Fibroblast of skin of left biceps (primary cell): Measurements from ENCODE around the gene SLC27A4.

Experiments used
- DNase-seq, 2 experiments: peaks; one replicate each; pipeline ENCODE4 v3.0.0-alpha.2; 2013; ENCODE audit warnings: low read depth in 2 of 2

Gene SLC27A4

GRCh38 chr9:128365525-128365924, 25.2 kb downstream of the SLC27A4 start:
- DNase-seq = no peak

- no peak for DNase-seq
Observed at GRCh38 chr9:128369024-128369706, 28.8 kb downstream of the SLC27A4 start.

DNA sequence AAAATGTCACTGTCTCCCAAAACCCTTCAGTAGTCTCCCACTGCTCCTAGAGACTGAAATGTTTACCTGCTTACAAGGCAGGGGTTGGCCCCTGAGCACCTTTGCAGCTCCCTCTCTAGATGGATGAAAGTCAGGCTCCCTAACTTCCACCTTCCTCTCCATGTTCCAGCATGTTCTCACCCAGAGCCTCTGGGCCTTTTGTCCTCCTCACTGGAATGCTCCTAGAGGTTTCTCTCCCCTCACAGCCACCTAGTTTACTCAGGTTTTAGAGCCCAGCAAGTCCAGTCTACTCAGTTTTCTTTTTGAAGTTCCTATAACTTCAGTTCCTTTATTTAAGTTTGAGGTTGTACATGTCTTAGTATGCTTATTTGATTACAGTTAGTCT, 30.0 kb downstream of the SLC27A4 start:
- no peak for DNase-seq

DNA sequence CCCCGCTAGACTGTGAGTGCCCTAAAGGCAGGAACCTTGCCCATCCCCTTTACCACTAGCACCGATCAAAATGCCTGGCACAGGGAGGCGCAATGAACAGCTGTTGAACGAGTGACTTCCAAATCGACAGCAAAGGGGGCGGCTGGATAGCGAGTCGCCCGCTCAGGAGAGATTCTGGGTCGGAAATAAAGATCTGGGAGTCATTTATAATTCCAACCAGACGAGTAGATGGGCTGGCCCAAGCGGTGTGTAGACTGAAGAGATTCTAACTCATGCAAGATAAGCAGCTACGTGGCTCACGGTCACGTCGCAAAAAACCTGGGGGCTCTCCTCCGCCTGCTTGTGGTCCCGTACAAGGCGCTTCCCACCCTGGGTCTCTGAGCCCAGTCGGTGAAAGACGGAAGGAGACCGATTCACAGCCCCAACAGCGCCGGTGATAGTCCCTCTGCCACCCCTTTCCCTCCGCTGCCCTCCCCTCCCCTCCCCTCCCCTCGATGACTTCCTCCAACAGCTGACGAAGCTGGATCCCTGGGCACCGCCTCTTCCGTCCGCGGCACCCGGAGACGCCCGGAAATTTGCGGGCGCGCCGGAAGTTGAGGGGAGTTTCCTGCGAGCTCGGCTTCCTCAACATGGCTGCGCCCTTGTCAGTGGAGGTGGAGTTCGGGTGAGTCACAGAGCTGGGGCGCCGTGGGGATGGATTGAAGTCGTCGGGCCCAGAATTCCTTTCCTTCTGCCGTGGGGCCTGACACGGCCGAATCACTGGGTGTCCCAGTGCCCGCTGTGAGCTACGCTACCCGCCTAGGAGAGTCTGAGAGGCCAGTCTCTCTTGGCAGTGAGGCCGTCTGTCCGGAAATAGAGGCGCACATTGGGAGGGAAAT, 30.7 kb downstream of the SLC27A4 start, which contains the start of gene URM1:
TSS of gene URM1 (plus strand) at position 623 of the 878 bp plus-strand sequence. CDS start at position 630, 7 bp downstream.
- peak; percentile 87 to 91 for DNase-seq

DNA sequence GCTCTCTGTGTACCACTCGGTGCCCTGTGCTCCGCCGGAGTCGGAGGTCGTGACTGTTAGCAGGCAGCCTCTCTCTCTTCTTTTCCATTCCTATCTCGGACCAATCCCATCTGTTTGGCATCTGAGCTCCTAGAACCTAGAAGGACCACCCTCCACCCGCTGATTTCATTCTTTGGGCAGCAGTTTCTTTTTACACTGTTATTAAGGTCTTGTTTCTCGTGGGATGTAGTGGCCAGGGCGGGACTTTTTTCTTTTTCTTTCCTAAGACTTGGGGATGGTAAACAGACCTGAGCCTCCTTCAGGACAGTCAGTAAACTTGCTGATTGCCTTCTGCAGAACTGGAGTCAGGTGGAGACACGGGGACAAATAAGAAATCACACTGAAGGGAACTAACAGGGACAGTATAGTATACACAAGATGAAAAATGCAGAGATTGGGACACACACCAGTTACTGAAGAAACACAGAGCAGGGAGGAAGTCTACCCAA, 31.3 kb downstream of the SLC27A4 start:
- no peak for DNase-seq

GRCh38 chr9:128372188-128372641, 31.9 kb downstream of the SLC27A4 start:
- DNase-seq = no peak

DNA sequence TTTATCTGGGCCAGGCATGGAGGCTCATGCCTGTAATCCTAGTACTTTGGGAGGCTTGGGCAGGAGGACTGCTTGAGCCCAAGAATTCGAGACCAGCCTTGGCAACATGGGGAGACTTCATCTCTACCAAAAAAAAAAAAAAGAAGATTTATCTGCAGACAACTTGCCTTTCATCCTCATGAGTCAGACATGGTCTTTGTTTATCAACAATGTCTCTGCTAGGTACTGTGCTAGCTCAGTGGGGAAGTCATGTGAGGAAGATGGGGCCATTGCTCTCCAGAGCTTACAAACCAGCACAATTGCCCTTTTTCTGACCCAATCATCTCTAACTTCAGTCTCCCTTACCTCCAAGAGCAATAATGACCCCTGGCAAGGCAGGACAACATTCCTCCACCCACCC, 32.5 kb downstream of the SLC27A4 start:
- DNase-seq = no peak

GRCh38 chr9:128374221-128374675, 33.9 kb downstream of the SLC27A4 start:
- no peak for DNase-seq

- no peak for DNase-seq
Observed at GRCh38 chr9:128375865-128376264, 35.5 kb downstream of the SLC27A4 start.

DNA sequence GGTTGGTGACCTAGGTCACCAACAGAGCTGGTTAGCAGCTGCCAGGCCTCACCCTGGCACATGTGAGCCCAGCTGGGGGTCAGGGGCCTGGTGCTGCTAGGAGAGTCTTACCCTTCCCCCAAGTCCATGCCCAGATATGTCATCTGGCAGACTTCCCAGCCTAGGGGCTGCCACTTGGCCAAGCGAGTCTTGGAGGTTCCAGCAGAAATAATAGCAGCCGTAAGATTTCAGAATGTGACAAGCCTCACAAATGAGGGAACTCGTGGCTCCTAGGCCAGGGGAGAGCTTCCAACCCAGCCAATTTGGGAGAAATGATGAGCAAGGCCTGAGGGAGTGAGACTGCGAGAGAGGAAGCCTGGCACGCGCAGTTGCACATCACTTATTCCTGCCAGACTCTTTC, 41.9 kb downstream of the SLC27A4 start:
- no peak for DNase-seq

DNA sequence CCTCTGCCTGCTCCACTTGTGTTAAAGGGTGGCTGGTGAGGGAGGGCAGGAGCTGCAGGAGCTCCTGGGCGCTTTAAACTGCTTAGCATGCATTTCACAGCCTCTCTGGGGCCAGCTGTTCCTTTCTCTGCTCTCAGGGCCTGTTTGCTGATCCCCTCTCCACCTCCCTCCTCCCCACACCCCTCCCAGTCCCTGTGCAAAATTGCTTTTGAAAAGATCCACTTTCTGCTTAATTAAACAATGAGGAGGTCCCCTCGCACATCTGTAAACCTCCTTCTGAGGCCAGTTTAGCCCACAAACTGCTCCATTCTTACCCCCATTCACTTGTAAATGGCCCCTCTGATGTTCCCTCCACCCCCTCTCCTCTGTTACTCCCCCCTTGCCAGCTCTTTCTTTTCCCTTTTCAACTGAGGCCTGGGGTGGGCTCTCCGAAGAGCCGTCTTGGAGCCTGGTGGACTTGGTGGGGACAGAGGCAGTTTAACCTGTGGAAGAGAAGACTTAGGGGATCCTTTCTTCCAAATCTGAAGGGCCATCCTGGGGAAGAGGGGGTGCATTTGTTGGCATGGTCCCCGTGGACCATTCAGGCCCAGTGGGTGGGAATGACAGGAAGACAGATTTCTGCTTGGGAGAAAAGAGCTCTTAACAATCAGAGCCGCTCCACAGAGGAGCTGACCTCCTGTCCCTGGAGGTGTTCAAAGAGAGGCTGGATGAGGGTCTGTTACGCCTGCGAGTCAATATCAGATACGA, 42.9 kb downstream of the SLC27A4 start:
- DNase-seq = no peak

- no peak for DNase-seq
Observed at GRCh38 chr9:128383791-128384190, 43.5 kb downstream of the SLC27A4 start.

DNA sequence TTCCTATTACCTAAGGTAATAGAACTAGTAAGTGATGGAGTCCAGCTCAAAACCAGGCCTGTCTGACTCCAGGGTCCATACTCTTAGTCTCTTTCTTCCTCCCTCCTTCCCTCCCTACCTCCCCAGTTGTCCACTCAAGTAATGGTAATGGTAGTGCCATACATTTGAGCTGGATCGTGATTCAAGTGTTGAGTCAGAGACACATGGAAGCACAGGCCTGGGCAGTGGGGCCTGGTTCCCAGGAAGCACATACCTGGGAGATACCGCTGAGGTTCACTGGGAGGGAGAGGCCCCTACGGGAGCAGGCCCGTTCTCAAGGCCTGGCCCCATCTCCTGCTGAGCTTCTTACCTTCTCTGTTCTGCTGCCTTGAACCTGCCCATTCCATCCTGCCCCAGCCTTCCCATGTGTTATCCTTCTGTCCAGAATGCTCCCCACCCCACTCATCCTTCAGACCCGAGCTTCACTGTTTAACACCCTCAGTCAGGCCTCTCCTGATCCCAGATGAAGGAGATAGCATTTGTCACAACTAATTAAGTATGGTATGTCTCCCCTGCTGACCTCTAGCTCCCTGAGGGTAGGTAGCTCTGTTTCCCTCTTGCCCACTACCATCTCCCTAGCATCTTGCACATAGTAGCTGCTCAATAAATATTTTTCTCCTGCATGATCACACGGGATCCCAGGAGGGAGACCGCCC, 44.6 kb downstream of the SLC27A4 start:
- DNase-seq = no peak

- no peak for DNase-seq
Observed at GRCh38 chr9:128385496-128386460, 45.5 kb downstream of the SLC27A4 start.

DNA sequence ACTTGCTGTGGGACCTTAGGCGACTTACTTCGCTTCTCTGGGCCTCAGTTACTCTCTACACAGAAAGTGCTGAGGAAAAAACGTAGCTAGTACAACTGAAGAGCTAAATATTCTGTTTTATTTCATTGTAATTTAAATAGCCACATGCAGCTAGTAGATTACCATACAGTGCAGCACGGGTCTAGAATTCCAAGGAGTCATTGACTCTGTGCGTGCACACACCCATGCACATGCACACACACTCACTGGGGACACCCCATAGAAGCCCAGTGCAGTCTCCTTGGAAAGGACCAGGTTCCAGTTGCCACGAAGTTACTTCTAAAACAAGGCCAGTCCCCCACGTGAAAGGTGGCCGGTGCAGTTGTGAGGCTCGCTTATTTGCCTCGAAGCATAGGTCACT, 47.8 kb downstream of the SLC27A4 start:
- DNase-seq = no peak

DNA sequence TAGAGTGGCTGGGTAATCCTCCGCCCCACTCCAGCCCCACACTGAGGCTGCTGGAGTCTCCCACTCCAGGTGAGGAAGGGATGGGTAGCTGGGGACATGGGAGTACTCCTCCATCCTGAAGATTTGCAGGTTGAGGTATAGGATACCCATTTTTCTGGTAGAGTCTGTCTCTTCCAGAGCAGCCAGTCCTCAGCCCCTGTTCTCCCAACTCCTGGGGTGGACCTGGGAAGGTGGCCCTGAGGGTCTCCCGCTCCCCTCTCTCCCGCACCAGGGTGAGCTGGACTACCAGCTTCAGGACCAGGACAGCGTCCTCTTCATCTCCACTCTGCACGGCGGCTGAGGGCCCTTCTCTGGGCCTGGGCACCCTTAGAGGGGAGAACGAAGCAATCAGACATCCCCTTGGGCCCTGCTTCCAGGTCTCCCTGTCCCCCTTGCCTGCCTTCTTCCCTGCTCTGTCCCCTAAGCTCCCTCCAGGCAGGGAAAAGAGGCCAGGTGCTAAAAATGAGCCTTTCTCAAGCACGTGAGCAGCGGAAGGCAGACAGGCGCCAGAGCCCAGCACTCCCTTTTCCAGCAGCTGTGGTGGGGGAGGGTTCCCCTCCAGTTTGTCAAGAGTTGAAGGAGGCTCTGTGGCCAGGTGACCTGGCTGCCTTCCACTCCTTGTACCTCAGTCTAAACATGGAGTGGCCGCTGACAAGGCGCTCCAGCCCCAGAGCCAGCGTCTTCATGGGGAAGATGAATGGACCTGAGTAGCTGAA, 49.2 kb downstream of the SLC27A4 start:
- DNase-seq = no peak

GRCh38 chr9:128390150-128390812, 50.0 kb downstream of the SLC27A4 start:
- DNase-seq = no peak

- no peak for DNase-seq
Observed at GRCh38 chr9:128390813-128391711, 50.7 kb downstream of the SLC27A4 start.
